NCI-H82 treated with DMSO at 0.1 percent for 48 hours (cell line): Measurements from ENCODE around the gene TEX19.

Source experiments
- DNase-seq: peaks from one replicate; lab custom pipeline; 2025; ENCODE audit not compliant: unreplicated experiment; lab: John Stamatoyannopoulos, UW

TEX19 gene

GRCh38 chr17:82358465-82359350 lies at the start of gene TEX19:
TEX19 (plus strand) TSS chr17:82359247; CDS start chr17:82362151, 2,904 bp downstream.
- DNase-seq: no peak

GRCh38 chr17:82309656-82310570 lies 49.1 kb upstream of the TEX19 start:
- DNase-seq: no peak

GRCh38 chr17:82310877-82311276 lies 48.2 kb upstream of the TEX19 start:
- DNase-seq: no peak

GRCh38 chr17:82311971-82312370 lies 47.1 kb upstream of the TEX19 start:
- no peak for DNase-seq

- DNase-seq: no peak
Observed at GRCh38 chr17:82313195-82314011, 45.6 kb upstream of the TEX19 start.

GRCh38 chr17:82314012-82314726 lies 44.9 kb upstream of the TEX19 start:
- no peak for DNase-seq

GRCh38 chr17:82314727-82315605 lies 44.1 kb upstream of the TEX19 start:
- DNase-seq: no peak

- DNase-seq: no peak
Observed at GRCh38 chr17:82315703-82316358, 43.2 kb upstream of the TEX19 start.

GRCh38 chr17:82316651-82317393 lies 42.2 kb upstream of the TEX19 start:
- DNase-seq: no peak

GRCh38 chr17:82317394-82318168 lies 41.5 kb upstream of the TEX19 start, which contains the start of gene CD7:
CD7 (minus strand) TSS chr17:82317608; CDS start chr17:82317495, 113 bp downstream.
- DNase-seq: no peak

- DNase-seq: no peak
Observed at GRCh38 chr17:82318169-82318498, 40.9 kb upstream of the TEX19 start.

- DNase-seq: no peak
Observed at GRCh38 chr17:82318772-82319606, 40.1 kb upstream of the TEX19 start.

GRCh38 chr17:82319619-82320062 lies 39.4 kb upstream of the TEX19 start:
- no peak for DNase-seq

- DNase-seq: no peak
Observed at GRCh38 chr17:82320140-82320840, 38.8 kb upstream of the TEX19 start.

- no peak for DNase-seq
Observed at GRCh38 chr17:82320956-82321927, 37.8 kb upstream of the TEX19 start.
